GM18526 (cell line): Measurements from ENCODE around the gene GALNS.

ENCODE experiments used
- POLR2A ChIP-seq: IDR thresholded peaks from 3 replicates; pipeline ENCODE4 v1.6.1; 2011; ENCODE audit not compliant: insufficient read length; ENCODE audit errors: extremely low read depth

Gene GALNS

DNA sequence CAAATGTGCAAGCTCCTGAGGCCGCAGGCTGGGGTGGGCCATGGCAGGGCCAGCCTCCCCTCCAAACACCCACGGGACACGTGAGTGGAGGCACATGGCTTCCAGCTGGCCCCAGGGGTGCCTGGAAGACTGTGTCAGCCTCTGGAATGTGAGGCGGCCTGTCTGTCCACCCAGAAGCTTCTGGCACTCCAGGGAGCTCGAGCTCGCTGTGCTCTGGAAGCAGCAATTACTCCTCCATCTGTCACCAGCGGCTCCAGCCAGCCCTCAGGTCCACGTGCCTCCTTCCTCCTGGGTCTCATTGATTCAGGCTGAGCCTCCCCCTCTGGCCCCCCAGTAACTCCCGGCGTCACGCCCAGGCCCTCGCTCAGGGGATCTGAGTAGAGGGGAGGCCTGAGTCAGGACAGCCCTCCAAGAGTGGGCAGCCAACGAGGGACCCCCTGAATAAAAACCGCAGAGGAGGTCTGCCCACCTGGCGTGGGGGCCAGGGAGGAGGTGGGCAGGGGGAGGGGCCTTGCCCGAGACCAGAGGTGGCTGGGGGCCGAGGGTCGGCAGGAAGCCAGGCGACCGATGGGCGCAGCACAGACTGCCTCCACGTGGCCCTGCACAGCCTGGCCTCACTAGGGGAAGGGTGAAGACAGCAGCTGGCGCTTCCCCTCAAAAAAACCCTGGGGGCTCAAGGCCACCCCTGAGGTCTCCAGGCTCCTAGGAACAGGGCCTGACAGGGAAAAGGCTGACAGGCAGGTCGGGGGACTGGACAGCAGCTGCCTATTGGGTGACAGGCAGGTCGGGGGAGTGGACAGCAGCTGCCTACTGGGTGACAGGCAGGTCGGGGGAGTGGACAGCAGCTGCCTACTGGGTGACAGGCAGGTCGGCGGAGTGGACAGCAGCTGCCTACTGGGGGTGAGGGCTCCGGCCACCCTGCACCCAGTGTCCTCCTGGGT lies 83.6 kb downstream of the GALNS start:
- no peak for TF ChIP-seq POLR2A

DNA sequence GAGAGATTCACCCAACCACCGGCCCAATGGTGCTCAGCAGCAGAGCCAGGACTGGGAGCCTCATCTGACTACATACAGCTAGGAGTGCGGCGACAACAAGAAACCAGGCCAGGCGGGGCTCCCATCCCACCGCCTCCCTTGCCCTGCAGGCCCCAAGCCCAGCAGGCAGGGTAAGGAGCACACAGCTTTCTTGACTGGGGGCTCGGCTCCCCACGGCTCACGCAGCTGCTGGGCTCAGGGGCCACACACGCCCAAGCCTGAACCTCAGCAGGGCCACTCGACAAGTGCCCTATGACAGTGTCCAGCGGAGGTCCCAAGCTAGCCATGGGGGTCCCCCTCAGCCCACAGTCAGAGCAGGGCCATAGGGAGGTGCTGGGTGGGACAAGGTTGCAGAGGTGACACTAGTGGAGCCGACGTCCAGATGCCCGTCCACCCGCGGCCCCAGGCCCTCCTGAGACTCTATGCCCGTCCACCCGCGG lies 85.4 kb downstream of the GALNS start:
- TF ChIP-seq POLR2A = no peak

DNA sequence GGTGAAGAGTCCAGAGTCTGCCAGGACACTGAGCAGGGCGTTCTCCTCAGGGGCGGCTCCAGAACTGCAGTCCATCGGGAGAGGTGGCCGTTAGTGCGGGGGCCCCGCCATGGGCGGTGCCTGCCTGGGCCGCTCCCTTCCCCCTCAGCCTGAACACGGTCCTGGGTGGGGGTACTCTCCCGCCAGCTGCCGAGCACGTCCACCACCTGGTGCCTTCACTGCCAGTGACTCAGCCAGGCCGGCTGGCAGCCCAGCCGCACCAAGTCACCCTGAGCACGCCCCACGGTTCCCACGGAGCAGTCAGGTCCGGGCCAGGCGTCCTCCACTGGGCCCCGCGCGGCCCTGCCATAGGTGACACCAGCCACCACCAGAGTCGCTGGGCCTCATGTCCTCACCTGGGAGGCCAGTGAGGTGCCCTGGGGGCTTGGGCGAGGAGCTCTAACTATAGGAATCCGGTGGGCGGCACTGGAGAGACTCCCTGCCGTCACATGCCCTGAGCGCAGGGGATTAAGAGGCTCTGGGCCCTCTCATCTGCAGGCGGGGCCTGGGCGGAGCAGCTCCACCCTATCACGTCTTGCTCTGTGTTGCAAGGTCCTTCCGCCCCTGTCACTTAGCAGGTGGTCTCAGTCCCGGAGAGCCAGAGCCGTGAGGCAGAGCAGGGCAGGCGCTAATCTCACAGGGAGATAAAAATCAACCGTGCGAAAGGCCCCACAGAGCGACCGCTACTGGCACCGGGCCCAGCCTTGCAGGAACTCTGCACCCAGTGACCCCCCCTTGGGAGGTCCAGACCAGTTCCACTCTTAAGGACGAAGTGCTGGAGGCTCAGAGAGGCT lies 86.1 kb downstream of the GALNS start:
- TF ChIP-seq POLR2A = no peak

DNA sequence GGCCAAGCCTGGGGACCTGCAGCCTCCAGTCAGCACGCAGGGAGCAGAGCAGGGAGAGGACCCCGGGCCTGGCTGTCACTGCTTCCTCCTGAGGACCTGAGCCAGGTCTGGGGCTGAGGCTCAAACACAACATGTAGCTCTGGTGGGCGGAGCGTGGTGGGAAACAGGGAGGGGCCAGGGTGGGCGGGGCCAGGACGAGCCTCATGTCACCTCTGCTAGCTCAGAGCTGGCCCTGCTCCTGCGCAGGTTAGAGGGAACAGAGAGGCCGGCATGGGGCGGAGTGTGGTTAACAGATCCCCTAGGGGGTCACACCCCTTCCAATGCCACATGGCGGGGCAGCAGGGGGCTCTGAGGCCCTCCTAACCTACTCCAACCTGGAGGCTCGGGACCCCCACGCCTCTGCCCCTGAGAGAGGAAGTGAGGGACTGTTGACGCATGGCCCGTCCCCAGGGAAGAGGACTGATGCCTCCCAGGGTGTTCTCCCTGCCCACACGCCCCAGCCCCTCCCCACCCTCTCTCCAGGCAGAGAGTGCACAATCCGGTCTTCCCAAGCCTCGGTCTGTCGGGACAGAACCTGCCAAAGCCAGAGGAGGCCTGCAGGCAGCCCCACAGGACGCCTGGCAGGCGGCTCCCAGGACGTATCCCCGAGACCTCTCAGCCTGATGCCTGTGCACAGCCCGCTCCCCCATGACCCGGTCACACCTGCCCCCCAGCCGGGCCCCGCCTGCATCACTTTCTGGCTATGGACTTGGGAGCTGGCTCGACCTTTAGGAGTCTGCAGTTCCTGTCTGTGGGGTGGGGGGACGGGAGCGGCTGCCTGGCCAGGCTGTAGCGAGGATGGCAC lies 86.9 kb downstream of the GALNS start:
- TF ChIP-seq POLR2A = no peak

DNA sequence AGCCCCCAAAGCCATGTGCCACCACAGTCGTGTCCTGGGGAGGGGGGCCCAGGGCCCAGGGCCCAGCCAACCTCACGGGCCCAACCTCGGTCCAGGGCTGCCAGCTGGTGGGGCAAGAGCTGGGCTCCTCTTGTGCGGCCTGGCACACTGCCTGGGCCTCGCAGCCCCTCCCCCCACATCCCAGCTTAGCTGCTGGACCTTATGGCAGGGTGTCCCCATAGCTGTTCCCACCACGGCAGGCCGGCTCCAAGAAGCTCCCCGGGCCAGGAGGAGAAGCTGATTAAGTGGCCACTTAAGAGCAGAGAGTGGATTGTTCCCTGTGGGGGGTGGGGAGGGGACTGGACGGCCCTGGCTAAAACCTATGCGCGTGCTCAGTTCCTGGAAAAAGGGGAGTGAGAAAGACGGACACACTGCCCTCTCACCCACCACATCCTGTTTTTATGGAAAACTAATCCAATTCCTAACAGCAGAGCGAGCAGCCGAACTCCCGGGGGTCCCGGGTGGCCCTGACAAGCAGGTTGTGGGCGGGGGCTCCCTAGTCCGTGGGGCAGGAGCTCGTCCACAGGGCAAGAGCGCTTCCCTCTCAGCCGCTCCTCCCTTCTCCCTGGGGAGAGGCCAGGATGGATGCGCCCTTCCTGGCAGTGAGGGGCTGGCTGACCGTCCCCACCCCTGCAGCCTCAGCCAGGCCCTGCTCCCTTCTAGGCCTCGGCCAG lies 88.5 kb downstream of the GALNS start:
- no peak for TF ChIP-seq POLR2A

DNA sequence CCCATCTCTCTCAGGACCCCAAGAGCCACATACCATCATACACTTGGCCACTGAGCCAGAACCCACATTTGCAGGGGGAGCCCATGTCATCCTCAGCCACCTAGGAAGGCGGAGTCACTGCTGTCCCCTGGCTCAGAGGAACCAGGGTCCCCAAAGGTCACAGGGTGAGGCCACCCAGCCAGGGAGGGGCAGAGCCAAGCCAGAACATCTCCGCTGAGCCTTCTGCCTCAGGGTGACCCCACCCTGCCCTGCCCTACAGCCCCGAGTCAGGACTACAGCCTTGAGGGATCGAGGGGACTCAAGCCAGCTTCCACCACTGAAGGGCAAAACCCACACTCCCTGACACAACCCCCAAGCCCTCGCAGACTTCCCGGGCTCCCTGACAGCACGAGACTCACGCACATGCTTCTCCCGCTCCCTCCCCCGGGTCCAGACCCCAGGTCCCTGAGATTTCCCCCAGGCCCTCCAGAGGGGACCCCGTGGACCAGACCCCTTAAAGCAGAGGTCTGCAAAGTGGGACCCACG lies 89.1 kb downstream of the GALNS start:
- TF ChIP-seq POLR2A = no peak

DNA sequence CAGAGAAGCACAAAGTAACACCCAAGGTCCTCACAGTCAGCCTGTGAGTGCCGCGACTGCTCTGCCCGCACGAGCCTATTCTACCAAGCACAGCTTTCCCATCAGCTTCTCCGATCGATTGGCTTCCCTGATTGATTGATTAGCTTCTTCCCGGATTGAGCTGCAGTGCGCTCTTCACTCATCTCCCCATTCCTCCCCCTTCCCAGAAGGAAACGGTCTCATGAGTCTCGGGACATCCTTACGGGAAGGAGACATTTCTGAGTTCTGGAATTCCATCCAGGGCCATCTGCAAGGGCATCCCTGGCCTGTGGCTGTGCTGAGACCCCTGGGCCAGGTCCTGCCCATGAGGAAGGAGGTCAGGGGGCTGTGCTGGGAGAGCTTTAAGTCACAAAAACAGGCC lies 89.8 kb downstream of the GALNS start:
- no peak for TF ChIP-seq POLR2A

DNA sequence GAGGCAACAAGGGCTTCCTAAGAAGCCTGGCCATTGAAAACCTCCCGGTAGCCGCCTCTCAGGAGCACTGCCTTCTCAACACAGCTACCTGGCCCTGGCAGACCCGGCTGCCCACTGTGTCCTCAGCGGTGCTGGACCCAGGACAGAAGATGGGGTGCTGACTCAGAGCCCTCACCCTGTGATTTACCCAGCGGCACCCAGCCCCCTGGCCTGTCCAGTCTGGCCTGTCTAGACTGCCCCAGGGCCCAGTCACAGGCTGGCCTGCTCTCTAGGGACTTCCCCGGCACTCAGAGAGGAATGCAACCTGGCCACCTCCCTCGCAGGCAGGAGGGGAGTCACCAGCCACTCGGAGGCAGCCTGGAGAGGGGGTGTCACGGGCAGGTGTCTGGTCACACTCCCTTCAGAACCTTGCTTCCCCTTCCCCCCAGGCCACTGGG lies 91.8 kb downstream of the GALNS start:
- no peak for TF ChIP-seq POLR2A

DNA sequence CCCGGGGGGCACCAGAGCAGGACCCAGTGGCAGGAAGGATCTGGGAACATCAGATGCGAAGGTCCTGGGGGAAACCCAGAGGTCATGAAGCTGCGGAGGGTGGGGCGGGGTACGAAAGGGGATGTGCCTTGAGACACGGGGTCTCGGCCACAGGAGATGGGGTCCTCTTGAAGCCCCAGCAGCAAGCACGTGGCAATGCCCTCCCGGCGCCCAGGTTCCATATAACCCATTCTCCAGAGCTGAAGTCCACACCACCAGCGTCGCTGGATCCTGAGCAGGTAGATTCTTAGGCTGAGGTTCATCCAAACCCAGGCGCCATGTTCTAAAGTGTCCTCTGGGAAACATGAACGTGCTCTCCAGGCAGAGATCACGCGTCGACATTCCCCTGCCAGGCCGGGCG lies 92.7 kb downstream of the GALNS start:
- no peak for TF ChIP-seq POLR2A
